EH (cell line): Measurements from ENCODE around the gene CRELD1.
"Not testable (repeated sequence)": the region's sequence is repeated elsewhere in the genome, so short reads cannot be mapped to it uniquely, and the experiment has no call there.

Source experiments
- DNase-seq: peaks from one replicate; pipeline ENCODE4 v3.0.0-alpha.2; 2015; ENCODE audit warnings: low read depth

The CRELD1 gene

DNA sequence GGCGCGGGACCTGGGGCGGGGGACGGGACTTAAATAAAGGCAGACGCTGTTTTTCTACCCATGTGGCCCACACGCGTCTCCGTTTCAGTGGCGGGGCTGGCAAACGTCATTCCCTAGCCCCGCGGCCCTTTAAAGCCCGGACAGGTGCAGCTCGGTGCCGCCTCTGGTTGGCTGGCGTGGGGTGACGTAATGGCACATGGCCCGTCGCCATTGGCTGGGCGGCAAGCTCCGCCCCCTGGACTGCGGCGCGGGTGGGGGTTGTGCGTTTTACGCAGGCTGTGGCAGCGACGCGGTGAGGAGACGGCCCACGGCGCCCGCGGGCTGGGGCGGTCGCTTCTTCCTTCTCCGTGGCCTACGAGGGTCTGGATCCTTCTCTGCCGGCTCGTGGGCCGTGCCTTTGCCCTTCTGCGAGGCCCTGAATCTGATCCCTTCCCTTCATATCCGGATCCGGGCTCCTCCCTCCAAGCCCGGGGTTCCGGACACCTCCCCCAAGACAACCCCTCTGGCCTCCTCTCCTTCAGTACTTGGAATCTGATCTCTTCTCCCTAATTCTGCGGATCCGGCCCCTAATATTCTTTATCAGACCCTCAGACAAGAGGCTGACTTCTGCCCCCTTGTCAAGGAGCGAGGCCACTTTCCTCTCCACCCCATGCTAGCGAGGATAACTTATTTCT, at the start of gene CRELD1:
CRELD1 (plus strand) TSS at position 274 of the 674 bp plus-strand sequence. CDS start 605 bp downstream, outside the sequence.
- peak; percentile 88 for DNase-seq

DNA sequence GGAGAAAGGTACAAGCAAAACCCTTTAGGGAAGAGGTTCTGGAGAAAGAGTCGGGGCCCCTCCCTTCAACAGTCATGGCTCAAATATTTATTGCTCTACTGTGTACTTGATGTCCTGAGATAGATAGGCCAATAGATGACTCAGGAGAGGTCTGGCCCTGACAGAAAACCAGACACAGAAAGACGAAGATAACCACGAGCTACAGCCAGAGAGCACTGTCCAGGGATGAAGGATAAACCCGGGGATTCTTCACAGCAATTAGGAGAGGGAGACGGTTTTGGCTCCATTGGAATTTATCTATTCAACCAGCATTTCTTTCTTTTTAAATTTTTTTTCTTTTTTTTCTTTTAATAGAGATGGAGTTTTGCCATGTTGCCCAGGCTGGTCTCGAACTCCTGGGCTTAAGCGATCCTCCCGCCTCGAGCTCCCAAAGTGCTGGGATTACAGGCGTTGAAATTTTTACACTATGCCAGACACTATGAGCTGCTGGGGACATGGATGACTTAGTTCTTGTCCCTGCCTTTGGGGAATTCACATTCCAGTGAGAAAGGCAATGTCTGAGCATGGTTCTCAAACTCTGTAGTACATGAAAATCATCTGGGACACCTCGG, 49.0 kb upstream of the CRELD1 start:
- DNase-seq, result peak; percentile 95

GRCh38 chr3:9886328-9886727, 47.3 kb upstream of the CRELD1 start:
- DNase-seq, result no peak

DNA sequence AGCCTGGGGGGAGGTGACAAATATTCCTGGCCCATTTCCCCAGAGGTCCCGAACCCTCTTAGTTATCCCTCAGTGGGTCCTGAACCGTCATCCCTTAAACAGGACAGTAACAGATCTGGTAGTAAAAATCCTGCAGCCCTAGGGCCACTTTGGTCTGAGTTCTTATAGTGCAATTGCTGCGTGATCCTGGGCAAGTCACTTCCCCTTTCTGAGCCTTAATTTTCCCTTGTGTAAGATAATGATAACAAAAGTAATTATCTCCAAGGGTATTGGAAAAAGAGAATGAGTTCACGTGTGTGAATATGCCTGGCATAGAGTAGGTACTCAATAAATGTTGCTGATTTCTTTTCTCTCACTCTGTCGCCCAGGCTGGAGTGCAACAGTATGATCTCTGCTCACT, 46.2 kb upstream of the CRELD1 start:
- no peak for DNase-seq

GRCh38 chr3:9888540-9888939, 45.1 kb upstream of the CRELD1 start:
- DNase-seq, result peak; percentile 18

DNA sequence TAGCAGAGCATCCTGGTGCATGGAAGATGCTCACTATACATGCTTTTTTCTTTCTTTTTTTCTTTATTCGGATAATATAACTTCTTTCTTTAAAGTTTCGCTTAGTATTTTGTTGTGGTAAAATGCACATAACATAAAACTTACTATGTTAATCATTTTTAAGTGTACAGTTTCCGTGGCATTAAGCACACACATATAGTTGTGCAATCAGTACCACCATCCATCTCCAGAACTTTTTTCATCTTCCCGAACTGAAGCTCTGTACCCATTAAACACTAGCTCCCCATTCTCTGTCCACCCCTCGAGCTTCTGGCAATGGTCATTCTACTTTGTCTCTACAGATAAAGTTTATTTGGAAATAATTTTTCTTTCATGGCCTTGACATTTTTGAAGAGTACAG, 44.2 kb upstream of the CRELD1 start:
- DNase-seq, result no peak

GRCh38 chr3:9890249-9891071, 43.2 kb upstream of the CRELD1 start, which contains the start of gene JAGN1:
Gene JAGN1, plus strand, starts transcription at chr3:9890610. Its CDS starts 113 bp downstream, at chr3:9890723.
- peak; percentile 87 for DNase-seq

- DNase-seq, result no peak
Measured at GRCh38 chr3:9891072-9891622, 42.5 kb upstream of the CRELD1 start.

DNA sequence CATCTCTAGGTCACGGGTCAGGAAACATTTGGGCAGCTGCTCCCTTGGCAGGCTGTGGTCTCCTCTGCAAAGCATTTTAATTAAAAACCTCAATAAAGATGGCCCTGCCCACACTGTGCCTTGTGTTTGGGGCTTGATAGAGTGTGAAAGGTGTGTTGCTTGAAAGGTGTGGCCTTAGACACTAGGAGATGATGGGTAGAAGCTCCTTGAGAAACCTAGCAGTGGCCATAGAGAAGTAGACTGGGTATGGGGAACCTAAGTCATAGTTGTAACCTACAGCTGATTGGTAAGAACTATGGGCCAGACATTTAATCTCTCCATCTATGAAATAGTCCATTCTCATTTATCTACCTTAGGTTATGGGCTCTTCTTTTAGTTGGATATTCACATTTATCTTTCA, 39.9 kb upstream of the CRELD1 start:
- no peak for DNase-seq

DNA sequence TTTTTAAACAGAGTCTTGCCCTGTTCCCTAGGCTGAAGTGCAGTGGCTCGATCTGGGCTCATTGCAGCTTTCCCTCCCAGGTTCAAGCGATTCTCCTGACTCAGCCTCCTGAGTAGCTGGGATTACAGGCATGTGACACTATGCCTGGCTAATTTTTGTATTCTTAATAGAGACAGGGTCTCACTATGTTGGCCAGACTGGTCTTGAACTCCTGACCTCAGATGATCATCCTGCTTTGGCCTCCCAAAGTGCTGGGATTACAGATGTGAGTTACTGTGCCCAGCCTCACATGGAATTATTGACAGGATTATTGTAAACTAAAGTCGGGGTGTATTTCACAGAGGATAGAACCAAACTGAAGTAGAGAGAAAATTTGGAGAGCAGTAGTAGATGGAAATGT, 37.9 kb upstream of the CRELD1 start:
- DNase-seq, result not testable (repeated sequence)

GRCh38 chr3:9896755-9897407, 36.8 kb upstream of the CRELD1 start:
- DNase-seq, result not testable (repeated sequence)

DNA sequence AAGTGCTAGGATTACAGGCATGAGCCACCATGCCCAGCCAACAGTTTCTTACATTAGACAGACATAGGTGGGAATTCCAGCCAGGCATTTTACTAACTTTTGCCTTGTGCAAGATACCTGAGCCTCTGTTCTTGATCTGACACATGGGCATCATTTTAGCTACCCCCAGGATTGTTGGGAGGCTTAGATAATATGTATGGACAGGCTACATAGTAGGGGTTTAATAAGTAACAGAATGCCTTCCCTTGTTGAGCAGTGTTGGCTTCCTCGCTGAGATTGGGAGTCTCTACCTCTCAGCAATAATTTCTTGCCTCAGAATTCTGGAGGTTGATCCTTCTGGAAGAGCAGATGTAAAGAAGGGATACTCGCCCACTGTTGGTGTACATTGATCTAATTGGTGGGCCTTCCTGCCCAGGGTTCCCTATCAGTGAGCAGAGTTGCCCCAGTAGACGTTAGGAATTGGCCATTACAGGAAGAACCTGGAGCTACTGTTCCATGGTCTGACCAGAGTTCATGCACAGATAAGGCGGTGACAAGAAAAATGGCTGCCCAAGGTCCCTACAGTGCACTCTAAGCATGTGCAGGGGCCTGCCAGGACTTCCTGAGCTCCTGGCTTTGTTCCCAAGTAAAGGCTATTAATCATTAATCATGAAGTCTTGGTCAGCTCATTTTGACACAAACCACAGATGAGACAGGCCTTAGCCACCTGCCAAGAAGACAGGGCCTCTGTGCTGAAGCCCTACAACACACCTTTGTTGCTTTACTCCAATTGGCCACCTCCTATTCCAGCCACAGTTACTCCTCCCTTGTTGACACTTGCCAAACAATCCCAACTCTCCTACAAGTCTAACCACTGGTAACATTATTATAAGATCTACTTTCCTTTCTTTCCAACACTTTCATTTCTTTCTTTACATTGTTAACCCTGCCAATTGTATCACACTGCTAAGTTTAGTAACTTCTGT, 35.9 kb upstream of the CRELD1 start:
- peak; percentile 41 for DNase-seq

DNA sequence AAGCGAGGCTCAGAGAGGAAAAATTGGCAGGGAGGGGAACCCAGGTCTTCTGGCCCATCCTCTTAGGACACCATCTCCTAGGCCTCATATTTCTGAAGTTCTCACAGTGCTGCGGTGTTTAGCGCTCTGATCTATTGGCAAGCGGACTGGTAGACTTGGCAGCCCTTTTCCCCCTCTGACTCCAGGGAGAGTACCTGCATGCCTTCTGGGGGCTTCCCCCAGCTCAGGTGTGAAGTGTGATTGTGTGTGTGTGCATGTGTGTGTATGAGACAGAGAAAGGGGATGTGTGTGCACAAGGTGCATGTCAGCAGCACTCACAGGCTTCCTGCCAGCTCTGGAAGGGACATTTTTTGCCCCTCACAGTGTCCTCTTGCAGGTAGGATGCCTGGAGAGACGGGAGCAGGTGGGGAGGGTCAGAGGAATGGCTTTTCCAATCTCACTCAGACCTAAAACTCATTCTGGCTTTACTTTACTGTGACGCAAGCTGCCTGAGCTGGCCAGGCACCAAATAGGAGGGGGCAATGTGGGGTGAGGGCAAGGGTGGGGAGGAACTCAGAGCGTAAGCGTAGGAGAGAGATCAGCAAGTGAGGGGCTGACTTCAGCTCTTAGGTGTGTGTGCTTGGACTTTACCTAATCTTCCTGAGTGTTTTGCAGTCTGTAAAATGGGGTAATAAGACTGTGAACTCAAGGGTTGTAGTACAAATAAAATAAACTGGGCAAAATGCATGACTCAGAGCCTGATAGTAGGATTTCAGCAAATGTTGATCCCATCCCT, 35.0 kb upstream of the CRELD1 start:
- no peak for DNase-seq

DNA sequence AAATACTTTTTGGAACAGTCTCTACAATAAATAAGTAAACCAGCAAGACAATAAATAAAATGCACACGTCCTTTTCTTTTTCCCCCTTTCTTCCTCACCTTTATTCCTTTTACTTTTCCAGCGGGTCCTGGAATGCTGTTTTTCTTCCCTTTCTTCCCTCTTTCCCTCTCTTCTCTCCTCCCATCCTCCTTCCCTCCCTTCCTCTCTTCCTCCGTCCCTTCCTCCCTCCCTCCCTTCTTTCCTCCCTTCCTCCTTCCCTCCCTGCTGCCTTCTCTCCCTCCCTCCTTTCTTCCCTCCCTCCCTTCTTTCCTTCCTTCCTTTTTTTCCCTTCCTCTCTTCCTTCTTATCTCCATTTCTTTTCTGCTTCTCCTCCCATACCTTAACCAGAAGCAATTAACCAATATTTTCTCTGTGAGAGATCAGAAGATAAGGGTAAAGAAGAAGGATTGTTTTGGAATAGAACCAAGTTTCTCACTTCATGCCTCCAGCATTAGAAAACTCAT, 34.3 kb upstream of the CRELD1 start:
- DNase-seq, result no peak

DNA sequence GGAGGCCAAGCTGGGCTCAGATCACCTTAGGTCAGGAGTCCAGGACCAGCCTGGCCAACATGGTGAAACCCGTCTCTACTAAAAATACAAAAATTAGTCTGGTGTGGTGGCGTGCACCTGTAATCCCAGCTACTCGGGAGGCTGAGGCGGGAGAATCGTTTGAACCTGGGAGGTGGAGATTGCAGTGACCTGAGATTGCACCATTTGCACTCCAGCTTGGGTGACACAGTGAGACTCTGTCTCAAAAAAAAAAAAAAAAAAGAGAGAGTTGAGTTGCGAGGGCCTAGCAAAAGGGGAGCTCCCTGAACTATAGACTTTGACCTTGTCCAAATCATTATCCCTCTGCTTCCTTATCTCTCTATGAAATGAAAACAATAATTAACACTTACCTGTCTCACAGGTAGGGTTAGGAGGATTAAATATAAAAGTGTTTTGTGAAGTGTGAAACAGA, 32.6 kb upstream of the CRELD1 start:
- not testable (repeated sequence) for DNase-seq

DNA sequence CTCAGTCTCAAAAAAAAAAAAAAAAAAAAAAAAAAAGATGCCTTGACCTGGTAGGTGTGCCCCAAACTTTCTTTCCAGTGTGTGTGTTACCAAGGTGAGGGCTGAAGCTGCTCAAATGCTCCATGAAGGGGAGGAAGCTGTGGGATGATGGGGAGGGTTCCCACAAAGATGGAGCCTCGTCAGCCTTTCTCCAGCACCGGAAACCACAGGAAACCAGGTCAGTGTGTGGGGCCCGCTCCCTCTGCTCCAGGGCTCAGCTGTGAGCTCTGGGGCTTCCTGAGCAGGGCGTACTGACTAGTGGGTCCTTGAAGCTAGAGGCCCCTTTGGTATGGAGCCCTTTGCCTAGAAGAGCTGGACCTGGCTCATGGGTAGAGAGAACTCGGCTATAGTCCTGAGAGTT, 31.7 kb upstream of the CRELD1 start:
- no peak for DNase-seq

DNA sequence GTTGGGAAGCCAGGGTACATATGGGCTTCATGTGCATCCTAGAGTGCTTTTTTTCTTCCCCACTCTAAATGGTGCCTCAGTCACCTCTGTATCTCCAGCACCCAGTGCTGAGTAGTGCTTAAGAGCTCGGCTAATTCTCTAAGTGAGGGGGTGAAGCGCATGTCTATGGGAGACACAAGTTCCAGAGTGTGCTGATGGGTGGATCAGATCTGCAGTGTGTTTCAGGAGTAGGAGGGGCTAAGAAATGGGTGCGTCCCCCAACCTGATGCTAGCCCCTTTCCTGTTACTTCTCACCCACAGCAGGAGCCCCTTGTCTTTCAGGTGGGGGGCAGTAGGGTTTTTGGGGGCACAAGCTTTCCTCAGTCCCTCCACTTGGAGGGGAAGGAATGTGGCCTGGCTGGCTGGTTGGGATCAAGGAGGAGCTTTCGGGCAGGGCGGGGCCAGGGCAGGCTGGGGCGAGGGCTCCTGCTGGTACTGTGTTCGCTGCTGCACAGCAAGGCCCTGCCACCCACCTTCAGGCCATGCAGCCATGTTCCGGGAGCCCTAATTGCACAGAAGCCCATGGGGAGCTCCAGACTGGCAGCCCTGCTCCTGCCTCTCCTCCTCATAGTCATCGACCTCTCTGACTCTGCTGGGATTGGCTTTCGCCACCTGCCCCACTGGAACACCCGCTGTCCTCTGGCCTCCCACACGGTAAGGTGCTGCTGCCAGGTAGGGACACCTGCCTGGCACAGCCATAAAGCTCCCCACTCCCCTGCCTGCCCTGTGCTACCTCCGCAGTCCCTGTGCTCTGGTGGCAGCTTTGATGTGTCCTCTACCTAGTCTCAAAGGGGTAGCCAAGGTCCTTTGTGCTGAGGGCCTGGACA, 31.0 kb upstream of the CRELD1 start, which contains the start of gene IL17RE:
IL17RE (plus strand) TSS at position 477 of the 866 bp plus-strand sequence; CDS start at position 562, 85 bp downstream.
- peak; percentile 27 for DNase-seq

DNA sequence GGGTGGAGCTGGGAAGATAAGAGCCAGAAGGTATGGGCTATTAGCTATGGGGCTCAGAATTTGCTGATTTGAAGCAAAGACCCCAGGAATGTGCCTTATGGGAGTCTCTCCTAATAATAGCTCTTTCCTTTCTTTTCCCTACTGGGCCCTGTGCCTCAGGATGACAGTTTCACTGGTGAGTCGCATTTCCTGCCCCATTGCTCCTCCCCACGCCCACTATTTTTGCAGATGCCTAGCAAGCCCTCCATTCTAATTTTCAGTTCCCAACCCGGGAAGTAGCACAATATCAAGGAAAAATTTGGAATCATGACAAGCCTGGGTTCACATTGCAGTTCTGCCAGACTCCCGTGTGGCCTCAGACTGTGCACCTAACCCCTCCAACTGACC, 30.4 kb upstream of the CRELD1 start:
- DNase-seq, result peak; percentile 74

DNA sequence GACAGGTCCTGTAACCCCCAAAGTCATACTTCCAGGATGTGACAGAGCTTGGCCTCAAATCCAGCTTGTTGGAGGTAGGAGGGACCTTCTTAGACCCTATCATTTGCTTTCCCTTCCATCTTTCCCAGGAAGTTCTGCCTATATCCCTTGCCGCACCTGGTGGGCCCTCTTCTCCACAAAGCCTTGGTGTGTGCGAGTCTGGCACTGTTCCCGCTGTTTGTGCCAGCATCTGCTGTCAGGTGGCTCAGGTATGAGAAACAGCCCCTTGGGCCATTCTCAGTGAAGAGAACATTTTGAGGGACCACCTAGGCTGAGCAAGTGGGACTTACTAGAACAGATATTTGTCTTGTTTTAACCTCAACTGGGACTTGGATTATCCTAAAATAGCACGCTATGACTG, 29.7 kb upstream of the CRELD1 start:
- no peak for DNase-seq
